SU-DHL-6 (cell line): ENCODE measurements around the gene CLDN18.

Source experiments
- CTCF ChIP-seq: fragments of 200-600 bp; sonication (generic); IDR thresholded peaks from one replicate; pipeline ENCODE4 v1.5.1; 2017; ENCODE audit warnings: antibody characterized with exemption, mild to moderate bottlenecking, low read length, moderate library complexity; ENCODE audit not compliant: insufficient read depth, poor library complexity, severe bottlenecking
- EZH2phosphoT487 ChIP-seq: fragments of 200-600 bp; sonication (generic), shearing (Covaris generic); conservative IDR thresholded peaks from 2 replicates; pipeline ENCODE4 v1.6.1; 2018; ENCODE audit warnings: mild to moderate bottlenecking, antibody characterized with exemption, low read length, moderate library complexity, mixed read lengths

- TF ChIP-seq CTCF (no peak), EZH2phosphoT487 (no peak)
Observed at GRCh38 chr3:138030734-138031280, 20.8 kb downstream of the CLDN18 start.
